ENCODE results near the gene MT1B.

MT1B gene

GRCh38 chr16:56651586-56651985, at the start of gene MT1B:
Gene MT1B, plus strand, starts transcription at chr16:56651886. Its CDS starts 68 bp downstream, at chr16:56651954.
- no peaks in the 10 kb centered on the region for H3K36me3 ChIP-seq (ENCODE audit: control insufficient read depth, low read length)
- H3K27me3 ChIP-seq (ENCODE audit: control insufficient read depth, low read length): peaks cover 40% of the 10 kb centered on the region
- no peaks in the 10 kb centered on the region for H4K20me1 ChIP-seq (ENCODE audit: control insufficient read depth, insufficient read depth, low read depth, low read length)
- no peaks in the 10 kb centered on the region for H3F3A ChIP-seq (ENCODE audit: control insufficient read depth, insufficient read depth)
- no peak within 1 kb of the TSS for H3K27ac ChIP-seq (ENCODE audit: low read depth, low read length)
- H3K4me2 ChIP-seq (ENCODE audit: low read length): no peak within 1 kb of the TSS
- no peaks in the 10 kb centered on the region for H3K79me2 ChIP-seq (ENCODE audit: control insufficient read depth, low read length)
- no peak within 1 kb of the TSS for H3K4me3 ChIP-seq (ENCODE audit: low read length)
- TF ChIP-seq CTCF (IDR thresholded peaks at IDR 0.05; ENCODE audit: low read depth, low read length, poor library complexity, severe bottlenecking) (no peak), EZH2phosphoT487 (IDR thresholded peaks at IDR 0.05; ENCODE audit: borderline replicate concordance, low read length) (no peak)
- H3K4me1 ChIP-seq (ENCODE audit: control insufficient read depth, low read length): no peaks in the 10 kb centered on the region
- no peaks in the 10 kb centered on the region for H3K9me2 ChIP-seq (replicated peaks; ENCODE audit: control insufficient read depth, low read length)
- H3K9me3 ChIP-seq (ENCODE audit: control insufficient read depth, insufficient read depth, low read length): no peaks in the 10 kb centered on the region

GRCh38 chr16:56603589-56603988, 48.1 kb upstream of the MT1B start:
- H3K9me2 ChIP-seq (replicated peaks; ENCODE audit: control insufficient read depth, low read length): no peaks in the 10 kb centered on the region
- no peaks in the 10 kb centered on the region for H3K79me2 ChIP-seq (ENCODE audit: control insufficient read depth, low read length)
- no peak overlapping the region for H3K4me3 ChIP-seq (ENCODE audit: low read length)
- no peaks in the 10 kb centered on the region for H3F3A ChIP-seq (ENCODE audit: control insufficient read depth, insufficient read depth)
- H3K4me2 ChIP-seq (ENCODE audit: low read length): no peak overlapping the region
- H3K4me1 ChIP-seq (ENCODE audit: control insufficient read depth, low read length): peaks cover 2% of the 10 kb centered on the region
- no peaks in the 10 kb centered on the region for H3K9me3 ChIP-seq (ENCODE audit: control insufficient read depth, insufficient read depth, low read length)
- H3K27me3 ChIP-seq (ENCODE audit: control insufficient read depth, low read length): peaks cover 11% of the 10 kb centered on the region
- TF ChIP-seq CTCF (IDR thresholded peaks at IDR 0.05; ENCODE audit: low read depth, low read length, poor library complexity, severe bottlenecking) (no peak), EZH2phosphoT487 (IDR thresholded peaks at IDR 0.05; ENCODE audit: borderline replicate concordance, low read length) (no peak)
- H4K20me1 ChIP-seq (ENCODE audit: control insufficient read depth, insufficient read depth, low read depth, low read length): no peaks in the 10 kb centered on the region
- H3K36me3 ChIP-seq (ENCODE audit: control insufficient read depth, low read length): no peaks in the 10 kb centered on the region
- no peak overlapping the region for H3K27ac ChIP-seq (ENCODE audit: low read depth, low read length)

- Histone ChIP-seq H4K20me1 (ENCODE audit: control insufficient read depth, insufficient read depth, low read depth, low read length) (no peaks in the 10 kb centered on the region), H3K4me2 (ENCODE audit: low read length) (no peak overlapping the region), H3K27ac (ENCODE audit: low read depth, low read length) (no peak overlapping the region), H3K36me3 (ENCODE audit: control insufficient read depth, low read length) (no peaks in the 10 kb centered on the region), H3K27me3 (ENCODE audit: control insufficient read depth, low read length) (peaks cover 21% of the 10 kb centered on the region), H3K4me1 (ENCODE audit: control insufficient read depth, low read length) (peaks cover 16% of the 10 kb centered on the region), H3K9me2 (replicated peaks; ENCODE audit: control insufficient read depth, low read length) (no peaks in the 10 kb centered on the region), H3F3A (ENCODE audit: control insufficient read depth, insufficient read depth) (no peaks in the 10 kb centered on the region), H3K79me2 (ENCODE audit: control insufficient read depth, low read length) (no peaks in the 10 kb centered on the region), H3K4me3 (ENCODE audit: low read length) (no peak overlapping the region), H3K9me3 (ENCODE audit: control insufficient read depth, insufficient read depth, low read length) (no peaks in the 10 kb centered on the region)
- TF ChIP-seq EZH2phosphoT487 (IDR thresholded peaks at IDR 0.05; ENCODE audit: borderline replicate concordance, low read length) (no peak), CTCF (IDR thresholded peaks at IDR 0.05; ENCODE audit: low read depth, low read length, poor library complexity, severe bottlenecking) (no peak)
Observed at GRCh38 chr16:56604966-56605365, 46.7 kb upstream of the MT1B start.
